AG09319 (cell line): ENCODE measurements around the gene KDM4C.

Source experiments
- DNase-seq: peaks from one replicate; pipeline ENCODE4 v3.0.0-alpha.2; 2010; ENCODE audit warnings: low read depth; ENCODE audit errors: extremely low read depth
- TF ChIP-seq, protein P1 (sequence below): IDR thresholded peaks from 2 replicates; pipeline ENCODE4 v1.5.1; 2011; ENCODE audit warnings: low read depth, mild to moderate bottlenecking, inconsistent platforms, low read length, moderate library complexity

KDM4C gene

DNA sequence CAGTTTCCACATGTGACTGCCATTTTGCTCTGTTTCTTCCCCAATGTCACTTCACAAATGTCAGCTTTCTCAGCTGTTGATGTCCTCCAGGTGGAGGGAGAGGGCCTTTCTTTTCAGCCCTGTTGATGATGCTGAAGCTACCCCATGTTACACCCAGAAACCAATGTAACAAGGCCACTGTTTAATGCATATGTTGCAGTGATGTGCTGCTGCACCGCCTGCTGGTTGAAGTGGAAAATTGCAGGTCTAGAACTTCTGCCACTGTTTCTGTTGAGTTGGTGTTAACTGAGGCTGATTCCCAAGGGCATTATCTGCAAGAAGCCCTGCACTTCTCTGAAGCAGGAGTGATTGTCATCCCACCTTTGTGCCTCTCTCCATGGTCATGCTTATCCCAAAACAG lies 428.4 kb downstream of the KDM4C start:
- DNase-seq, result no peak
- TF ChIP-seq, protein P1, sequence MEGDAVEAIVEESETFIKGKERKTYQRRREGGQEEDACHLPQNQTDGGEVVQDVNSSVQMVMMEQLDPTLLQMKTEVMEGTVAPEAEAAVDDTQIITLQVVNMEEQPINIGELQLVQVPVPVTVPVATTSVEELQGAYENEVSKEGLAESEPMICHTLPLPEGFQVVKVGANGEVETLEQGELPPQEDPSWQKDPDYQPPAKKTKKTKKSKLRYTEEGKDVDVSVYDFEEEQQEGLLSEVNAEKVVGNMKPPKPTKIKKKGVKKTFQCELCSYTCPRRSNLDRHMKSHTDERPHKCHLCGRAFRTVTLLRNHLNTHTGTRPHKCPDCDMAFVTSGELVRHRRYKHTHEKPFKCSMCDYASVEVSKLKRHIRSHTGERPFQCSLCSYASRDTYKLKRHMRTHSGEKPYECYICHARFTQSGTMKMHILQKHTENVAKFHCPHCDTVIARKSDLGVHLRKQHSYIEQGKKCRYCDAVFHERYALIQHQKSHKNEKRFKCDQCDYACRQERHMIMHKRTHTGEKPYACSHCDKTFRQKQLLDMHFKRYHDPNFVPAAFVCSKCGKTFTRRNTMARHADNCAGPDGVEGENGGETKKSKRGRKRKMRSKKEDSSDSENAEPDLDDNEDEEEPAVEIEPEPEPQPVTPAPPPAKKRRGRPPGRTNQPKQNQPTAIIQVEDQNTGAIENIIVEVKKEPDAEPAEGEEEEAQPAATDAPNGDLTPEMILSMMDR, result peak; percentile 41

GRCh38 chr9:7192266-7192665 lies 434.5 kb downstream of the KDM4C start:
- no peak for DNase-seq
- TF ChIP-seq, protein P1, result no peak

DNA sequence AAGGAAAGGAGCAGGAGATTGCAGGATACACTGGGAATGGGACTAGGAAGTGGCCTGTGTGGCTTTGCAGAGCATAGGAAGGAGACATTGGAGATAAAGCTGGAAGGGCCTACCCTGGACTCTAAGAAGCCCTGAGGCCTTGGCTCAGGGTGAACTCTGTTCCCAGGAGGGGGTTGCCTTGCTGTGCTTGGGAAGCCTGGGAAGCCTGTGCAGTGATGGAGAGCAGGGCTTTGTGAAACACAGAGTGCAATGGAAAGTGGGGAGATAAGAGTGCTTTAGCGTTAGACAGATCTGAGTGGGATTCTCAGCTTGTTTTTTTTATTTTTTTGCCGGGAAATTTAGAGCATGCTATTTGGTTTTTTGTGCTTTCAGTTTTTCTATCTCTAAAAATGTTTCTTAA lies 437.8 kb downstream of the KDM4C start:
- DNase-seq, result no peak
- TF ChIP-seq, protein P1, result no peak

DNA sequence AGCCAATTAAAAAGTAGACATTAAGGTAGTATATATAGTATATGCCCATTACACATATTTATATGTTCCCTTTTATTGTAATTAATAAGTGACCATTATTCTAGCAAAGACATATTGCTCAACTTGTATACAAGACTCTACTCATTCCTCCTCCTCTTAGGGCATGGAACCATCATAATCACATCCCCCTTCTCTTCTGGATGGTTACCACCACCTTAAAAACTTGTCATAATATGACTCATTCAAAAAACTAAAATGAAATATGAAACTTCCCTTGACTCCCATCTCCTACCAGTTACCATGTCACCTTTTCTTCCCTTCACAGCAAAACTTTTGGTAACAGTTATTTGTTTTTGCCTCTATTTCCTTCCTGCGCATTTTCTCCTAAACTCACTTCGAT lies 438.7 kb downstream of the KDM4C start:
- no peak for DNase-seq
- TF ChIP-seq, protein P1, result no peak

GRCh38 chr9:7201196-7201595 lies 443.4 kb downstream of the KDM4C start:
- no peak for DNase-seq
- TF ChIP-seq, protein P1, result no peak

- TF ChIP-seq, protein P1, result no peak
- DNase-seq, result no peak
These were observed 448.0 kb downstream of the KDM4C start for GRCh38 chr9:7205806-7206205.

- no peak for DNase-seq
- TF ChIP-seq, protein P1, result no peak
These were observed 448.5 kb downstream of the KDM4C start for GRCh38 chr9:7206221-7206758.
